Measurements from ENCODE around the gene KPNA3. TPM values are rescaled to one million over a fixed set of nuclear protein-coding genes. Genes with fewer than 3 reads are reported as not detected.
A peak's percentile ranks its signal among the peaks of the same experiment; 100 is the strongest.

The KPNA3 gene
- total and polyA plus RNA-seq, 4 donors = 10.9 to 22.0 (median 16.6) TPM

DNA sequence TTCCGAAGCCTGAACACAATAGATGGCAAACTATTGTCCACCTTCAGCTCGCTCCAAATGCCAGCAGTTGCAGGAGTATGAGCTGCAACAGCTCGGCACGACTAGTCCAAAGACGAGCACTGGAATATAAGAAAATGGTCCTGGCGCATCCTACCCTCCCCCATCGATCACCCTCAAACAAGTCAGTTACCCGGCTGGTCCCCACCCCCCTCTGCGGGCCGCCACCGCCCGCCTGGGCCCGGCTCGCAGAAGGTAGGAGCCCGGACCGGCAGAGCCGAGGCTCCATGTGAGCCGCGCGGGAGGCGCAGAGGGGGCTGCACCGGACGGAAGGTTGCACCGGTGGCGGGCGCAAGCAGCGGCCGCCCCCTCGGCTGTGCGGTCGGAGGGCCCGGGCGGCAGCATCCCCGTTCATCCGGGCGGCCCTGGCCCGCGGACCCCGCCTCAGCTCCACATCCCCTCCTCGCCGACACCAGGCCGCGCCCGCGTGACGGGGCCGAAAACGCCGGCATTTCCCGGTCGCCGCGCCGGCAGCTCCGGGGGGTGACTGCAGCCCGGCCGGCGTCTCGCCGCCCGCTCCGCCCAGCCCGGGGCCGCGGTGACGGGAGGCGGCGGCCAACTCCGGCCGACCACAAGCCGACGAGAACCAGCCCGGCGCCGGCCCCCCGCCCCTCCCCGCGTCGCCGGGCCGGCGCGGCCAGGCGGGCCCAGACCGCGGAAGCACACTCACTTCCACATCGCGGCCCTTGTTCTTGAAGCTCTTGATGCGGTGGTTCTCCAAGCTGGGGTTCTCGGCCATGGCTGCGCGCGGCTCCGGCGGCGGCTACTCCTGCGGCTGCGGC, 552 bp downstream of the KPNA3 start:
- Histone ChIP-seq H3K9ac (ENCODE audit: low read depth in 1 of 2, low read length in 2 of 2) (peak overlapping the region; percentile 69 to 95), H3K4me3 (ENCODE audit: low read depth in 1 of 3, low read length in 3 of 3) (peak overlapping the region; percentile 78 to 99 (median 89)), H3K9me3 (ENCODE audit: control insufficient read depth in 4 of 4, low read length in 3 of 4) (no peaks in the 10 kb centered on the region), H3K27me3 (ENCODE audit: control insufficient read depth in 4 of 4, insufficient read depth in 4 of 4, low read length in 3 of 4) (no peaks in the 10 kb centered on the region), H3K27ac (ENCODE audit: low read depth in 1 of 2, low read length in 2 of 2) (peak overlapping the region; percentile 97 to 98), H3K4me1 (ENCODE audit: control insufficient read depth in 4 of 4, insufficient read depth in 4 of 4, low read length in 3 of 4) (peaks cover 5 to 15% (median 8%) of the 10 kb centered on the region in 4 donors), H3K36me3 (ENCODE audit: control insufficient read depth in 4 of 4, insufficient read depth in 3 of 4, low read depth in 1 of 4, low read length in 3 of 4) (no peaks in the 10 kb centered on the region)
- DNase-seq (ENCODE audit: low spot score) = peak; percentile 68
- TF ChIP-seq, protein P1, sequence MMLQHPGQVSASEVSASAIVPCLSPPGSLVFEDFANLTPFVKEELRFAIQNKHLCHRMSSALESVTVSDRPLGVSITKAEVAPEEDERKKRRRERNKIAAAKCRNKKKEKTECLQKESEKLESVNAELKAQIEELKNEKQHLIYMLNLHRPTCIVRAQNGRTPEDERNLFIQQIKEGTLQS (IDR thresholded peaks at IDR 0.05) = no peak
- no peak for TF ChIP-seq RXRA (IDR thresholded peaks at IDR 0.05)
- no peak for TF ChIP-seq YY1 (IDR thresholded peaks at IDR 0.05)
- TF ChIP-seq MAX (IDR thresholded peaks at IDR 0.05) = no peak
- TF ChIP-seq, protein P2, sequence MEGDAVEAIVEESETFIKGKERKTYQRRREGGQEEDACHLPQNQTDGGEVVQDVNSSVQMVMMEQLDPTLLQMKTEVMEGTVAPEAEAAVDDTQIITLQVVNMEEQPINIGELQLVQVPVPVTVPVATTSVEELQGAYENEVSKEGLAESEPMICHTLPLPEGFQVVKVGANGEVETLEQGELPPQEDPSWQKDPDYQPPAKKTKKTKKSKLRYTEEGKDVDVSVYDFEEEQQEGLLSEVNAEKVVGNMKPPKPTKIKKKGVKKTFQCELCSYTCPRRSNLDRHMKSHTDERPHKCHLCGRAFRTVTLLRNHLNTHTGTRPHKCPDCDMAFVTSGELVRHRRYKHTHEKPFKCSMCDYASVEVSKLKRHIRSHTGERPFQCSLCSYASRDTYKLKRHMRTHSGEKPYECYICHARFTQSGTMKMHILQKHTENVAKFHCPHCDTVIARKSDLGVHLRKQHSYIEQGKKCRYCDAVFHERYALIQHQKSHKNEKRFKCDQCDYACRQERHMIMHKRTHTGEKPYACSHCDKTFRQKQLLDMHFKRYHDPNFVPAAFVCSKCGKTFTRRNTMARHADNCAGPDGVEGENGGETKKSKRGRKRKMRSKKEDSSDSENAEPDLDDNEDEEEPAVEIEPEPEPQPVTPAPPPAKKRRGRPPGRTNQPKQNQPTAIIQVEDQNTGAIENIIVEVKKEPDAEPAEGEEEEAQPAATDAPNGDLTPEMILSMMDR (IDR thresholded peaks at IDR 0.05; ENCODE audit: low read depth, low read length, missing input control) = no peak
- TF ChIP-seq GABPA (IDR thresholded peaks at IDR 0.05 in 1 of 2, conservative IDR thresholded peaks at IDR 0.05 in 1 of 2) = no peak
- TF ChIP-seq, protein P3, sequence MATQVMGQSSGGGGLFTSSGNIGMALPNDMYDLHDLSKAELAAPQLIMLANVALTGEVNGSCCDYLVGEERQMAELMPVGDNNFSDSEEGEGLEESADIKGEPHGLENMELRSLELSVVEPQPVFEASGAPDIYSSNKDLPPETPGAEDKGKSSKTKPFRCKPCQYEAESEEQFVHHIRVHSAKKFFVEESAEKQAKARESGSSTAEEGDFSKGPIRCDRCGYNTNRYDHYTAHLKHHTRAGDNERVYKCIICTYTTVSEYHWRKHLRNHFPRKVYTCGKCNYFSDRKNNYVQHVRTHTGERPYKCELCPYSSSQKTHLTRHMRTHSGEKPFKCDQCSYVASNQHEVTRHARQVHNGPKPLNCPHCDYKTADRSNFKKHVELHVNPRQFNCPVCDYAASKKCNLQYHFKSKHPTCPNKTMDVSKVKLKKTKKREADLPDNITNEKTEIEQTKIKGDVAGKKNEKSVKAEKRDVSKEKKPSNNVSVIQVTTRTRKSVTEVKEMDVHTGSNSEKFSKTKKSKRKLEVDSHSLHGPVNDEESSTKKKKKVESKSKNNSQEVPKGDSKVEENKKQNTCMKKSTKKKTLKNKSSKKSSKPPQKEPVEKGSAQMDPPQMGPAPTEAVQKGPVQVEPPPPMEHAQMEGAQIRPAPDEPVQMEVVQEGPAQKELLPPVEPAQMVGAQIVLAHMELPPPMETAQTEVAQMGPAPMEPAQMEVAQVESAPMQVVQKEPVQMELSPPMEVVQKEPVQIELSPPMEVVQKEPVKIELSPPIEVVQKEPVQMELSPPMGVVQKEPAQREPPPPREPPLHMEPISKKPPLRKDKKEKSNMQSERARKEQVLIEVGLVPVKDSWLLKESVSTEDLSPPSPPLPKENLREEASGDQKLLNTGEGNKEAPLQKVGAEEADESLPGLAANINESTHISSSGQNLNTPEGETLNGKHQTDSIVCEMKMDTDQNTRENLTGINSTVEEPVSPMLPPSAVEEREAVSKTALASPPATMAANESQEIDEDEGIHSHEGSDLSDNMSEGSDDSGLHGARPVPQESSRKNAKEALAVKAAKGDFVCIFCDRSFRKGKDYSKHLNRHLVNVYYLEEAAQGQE (IDR thresholded peaks at IDR 0.05) = no peak
- TF ChIP-seq HNF4G (IDR thresholded peaks at IDR 0.05) = no peak
- no peak for TF ChIP-seq TAF1 (conservative IDR thresholded peaks at IDR 0.05)
- no peak for TF ChIP-seq FOXA2 (IDR thresholded peaks at IDR 0.05)
- WGBS = under 1% methylated on average over 98 of the region's 98 CpGs

DNA sequence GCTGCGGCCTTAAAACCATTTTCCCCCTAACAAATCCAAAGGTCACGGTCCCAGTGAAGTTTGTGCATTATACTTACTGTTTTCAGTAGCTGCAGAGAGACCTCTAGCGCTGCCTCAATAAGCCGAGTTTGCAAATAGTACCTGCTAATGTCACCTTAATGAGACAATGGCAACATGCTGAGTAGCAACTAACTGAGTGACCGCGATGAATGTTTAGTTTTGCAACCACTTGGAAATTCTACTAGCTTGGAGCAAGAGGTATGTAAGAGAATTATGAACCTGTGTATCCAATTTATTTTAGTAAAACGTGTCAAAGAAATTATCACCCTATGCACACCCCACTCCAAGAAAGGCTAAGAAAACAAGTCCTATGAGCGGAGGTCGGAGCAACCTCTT, 1.2 kb downstream of the KPNA3 start:
- Histone ChIP-seq H3K36me3 (ENCODE audit: control insufficient read depth in 4 of 4, insufficient read depth in 3 of 4, low read depth in 1 of 4, low read length in 3 of 4) (no peaks in the 10 kb centered on the region), H3K4me3 (ENCODE audit: low read depth in 1 of 3, low read length in 3 of 3) (peak overlapping the region; percentile 78 to 99 (median 89)), H3K4me1 (ENCODE audit: control insufficient read depth in 4 of 4, insufficient read depth in 4 of 4, low read length in 3 of 4) (peaks cover 5 to 15% (median 8%) of the 10 kb centered on the region in 4 donors), H3K9me3 (ENCODE audit: control insufficient read depth in 4 of 4, low read length in 3 of 4) (no peaks in the 10 kb centered on the region), H3K27me3 (ENCODE audit: control insufficient read depth in 4 of 4, insufficient read depth in 4 of 4, low read length in 3 of 4) (no peaks in the 10 kb centered on the region), H3K9ac (ENCODE audit: low read depth in 1 of 2, low read length in 2 of 2) (peak overlapping the region; percentile 69 to 95), H3K27ac (ENCODE audit: low read depth in 1 of 2, low read length in 2 of 2) (peak overlapping the region; percentile 97 to 98)
- 2% methylated on average over 9 of the region's 9 CpGs for WGBS
- DNase-seq (ENCODE audit: low spot score) = no peak
- no peak for TF ChIP-seq EGR1 (IDR thresholded peaks at IDR 0.05; ENCODE audit: low read depth in 2 of 2)
- TF ChIP-seq RXRA (IDR thresholded peaks at IDR 0.05) = peak; percentile 67 to 73
- no peak for TF ChIP-seq JUND (IDR thresholded peaks at IDR 0.05)
- TF ChIP-seq, protein P1 (IDR thresholded peaks at IDR 0.05) = no peak
- TF ChIP-seq FOXA1 (IDR thresholded peaks at IDR 0.05) = no peak
- TF ChIP-seq, protein P4, sequence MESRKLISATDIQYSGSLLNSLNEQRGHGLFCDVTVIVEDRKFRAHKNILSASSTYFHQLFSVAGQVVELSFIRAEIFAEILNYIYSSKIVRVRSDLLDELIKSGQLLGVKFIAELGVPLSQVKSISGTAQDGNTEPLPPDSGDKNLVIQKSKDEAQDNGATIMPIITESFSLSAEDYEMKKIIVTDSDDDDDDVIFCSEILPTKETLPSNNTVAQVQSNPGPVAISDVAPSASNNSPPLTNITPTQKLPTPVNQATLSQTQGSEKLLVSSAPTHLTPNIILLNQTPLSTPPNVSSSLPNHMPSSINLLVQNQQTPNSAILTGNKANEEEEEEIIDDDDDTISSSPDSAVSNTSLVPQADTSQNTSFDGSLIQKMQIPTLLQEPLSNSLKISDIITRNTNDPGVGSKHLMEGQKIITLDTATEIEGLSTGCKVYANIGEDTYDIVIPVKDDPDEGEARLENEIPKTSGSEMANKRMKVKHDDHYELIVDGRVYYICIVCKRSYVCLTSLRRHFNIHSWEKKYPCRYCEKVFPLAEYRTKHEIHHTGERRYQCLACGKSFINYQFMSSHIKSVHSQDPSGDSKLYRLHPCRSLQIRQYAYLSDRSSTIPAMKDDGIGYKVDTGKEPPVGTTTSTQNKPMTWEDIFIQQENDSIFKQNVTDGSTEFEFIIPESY (IDR thresholded peaks at IDR 0.05) = no peak
- TF ChIP-seq, protein P3 (IDR thresholded peaks at IDR 0.05) = peak; percentile 32
- TF ChIP-seq SP1 (IDR thresholded peaks at IDR 0.05) = peak; percentile 76
- TF ChIP-seq, protein P2 (IDR thresholded peaks at IDR 0.05; ENCODE audit: low read depth, low read length, missing input control) = no peak
- no peak for TF ChIP-seq GABPA (IDR thresholded peaks at IDR 0.05 in 1 of 2, conservative IDR thresholded peaks at IDR 0.05 in 1 of 2)
- TF ChIP-seq TAF1 (conservative IDR thresholded peaks at IDR 0.05) = peak; percentile 67

Measured in liver (tissue), 9 donors.